ENCODE measurements around the gene TNPO1. TPM values are rescaled to one million over a fixed set of nuclear protein-coding genes. Genes with fewer than 3 reads are reported as not detected.

The TNPO1 gene
- total and polyA plus RNA-seq, 8 donors = 7.5 to 531 (median 94.8) TPM

- 69 to 79% (median 74%) methylated on average over 1 of the region's 1 CpG for WGBS, 5 donors
- Histone ChIP-seq H3K9me3 (no peaks in the 10 kb centered on the region), H3K4me1 (peaks cover 0 to 32% (median 19%) of the 10 kb centered on the region in 4 donors), H3K36me3 (no peaks in the 10 kb centered on the region), H3K4me3 (no peak overlapping the region), H3K27me3 (no peaks in the 10 kb centered on the region), H3K27ac (peak overlapping the region in 3 of 5 donors; percentile 96 to 100 (median 98))
- TF ChIP-seq CTCF (IDR thresholded peaks at IDR 0.05) = no peak
- no peak for TF ChIP-seq POLR2A (IDR thresholded peaks at IDR 0.05)
- TF ChIP-seq EP300 (IDR thresholded peaks at IDR 0.05) = no peak
- TF ChIP-seq POLR2AphosphoS5 (IDR thresholded peaks at IDR 0.05) = no peak
- no peak for DNase-seq
- intact Hi-C loops (cut with DNase I; ENCODE audit: low total_unique reads) = no loop called here
Measured at GRCh38 chr5:72814864-72815263, 1.6 kb upstream of the TNPO1 start.

- peak overlapping the region; percentile 96 to 100 (median 98) for H3K27ac ChIP-seq
- 4 to 5% (median 4%) methylated on average over 14 of the region's 14 CpGs for WGBS, 5 donors
- H3K4me1 ChIP-seq = peaks cover 0 to 32% (median 19%) of the 10 kb centered on the region in 4 donors
- no peaks in the 10 kb centered on the region for H3K27me3 ChIP-seq
- DNase-seq = no peak
- intact Hi-C loops (cut with DNase I; ENCODE audit: low total_unique reads) = no loop called here
- peak overlapping the region; percentile 70 to 88 (median 80) for H3K4me3 ChIP-seq
- TF ChIP-seq POLR2AphosphoS5 (IDR thresholded peaks at IDR 0.05) (no peak), CTCF (IDR thresholded peaks at IDR 0.05) (no peak)
- H3K36me3 ChIP-seq = no peaks in the 10 kb centered on the region
- H3K9me3 ChIP-seq = no peaks in the 10 kb centered on the region
Measured at GRCh38 chr5:72815580-72816283, 729 bp upstream of the TNPO1 start.

GRCh38 chr5:72817076-72817481, 618 bp downstream of the TNPO1 start:
- no peaks in the 10 kb centered on the region for H3K27me3 ChIP-seq
- TF ChIP-seq CTCF (IDR thresholded peaks at IDR 0.05) (no peak), EP300 (IDR thresholded peaks at IDR 0.05) (no peak), POLR2AphosphoS5 (IDR thresholded peaks at IDR 0.05) (peak in 1 of 3 donors; percentile 42), POLR2A (IDR thresholded peaks at IDR 0.05) (no peak)
- intact Hi-C loops (cut with DNase I; ENCODE audit: low total_unique reads) = no loop called here
- H3K4me1 ChIP-seq = peaks cover 0 to 44% (median 24%) of the 10 kb centered on the region in 4 donors
- DNase-seq = peak; percentile 56 to 82
- H3K9me3 ChIP-seq = no peaks in the 10 kb centered on the region
- peak overlapping the region; percentile 96 to 100 (median 98) for H3K27ac ChIP-seq
- WGBS, 5 donors = 0 to 1% (median 0%) methylated on average over 16 to 24 of the region's 24 CpGs
- H3K36me3 ChIP-seq = no peaks in the 10 kb centered on the region
- H3K4me3 ChIP-seq = peak overlapping the region; percentile 70 to 88 (median 80)

- intact Hi-C loops (cut with DNase I; ENCODE audit: low total_unique reads) = no loop called here
Measured at GRCh38 chr5:72817671-72818266, 1.3 kb downstream of the TNPO1 start.

More at GRCh38 chr5:72817671-72818266, 1.3 kb downstream of the TNPO1 start:
- 14 to 20% (median 16%) methylated on average over 6 of the region's 6 CpGs for WGBS, 5 donors
- Histone ChIP-seq H3K4me1 (peaks cover 0 to 51% (median 29%) of the 10 kb centered on the region in 4 donors), H3K27me3 (no peaks in the 10 kb centered on the region), H3K36me3 (no peaks in the 10 kb centered on the region), H3K27ac (peak overlapping the region in 4 of 5 donors; percentile 96 to 100 (median 98)), H3K9me3 (no peaks in the 10 kb centered on the region), H3K4me3 (peak overlapping the region; percentile 70 to 88 (median 80))
- TF ChIP-seq EP300 (IDR thresholded peaks at IDR 0.05) = no peak
- DNase-seq = peak in 1 of 2 donors; percentile 20
